ENCODE measurements around the gene CHD3. TPM values are rescaled to one million over a fixed set of nuclear protein-coding genes. Genes with fewer than 3 reads are reported as not detected.
A peak's percentile ranks its signal among the peaks of the same experiment; 100 is the strongest.

The CHD3 gene
- total RNA-seq, 4 donors from 2014 or later = 5.4 to 7.7 (median 6.0) TPM

- Histone ChIP-seq H3K4me3 (no peak overlapping the region), H3K9me3 (no peaks in the 10 kb centered on the region), H3K36me3 (peaks cover 0 to 67% of the 10 kb centered on the region in 2 donors), H3K27ac (no peak overlapping the region), H3K4me1 (peaks cover 13 to 18% of the 10 kb centered on the region in 2 donors), H3K27me3 (no peaks in the 10 kb centered on the region)
- TF ChIP-seq POLR2A (IDR thresholded peaks at IDR 0.05) = no peak
- no peak for TF ChIP-seq CTCF (IDR thresholded peaks at IDR 0.05 in 4 of 5, conservative IDR thresholded peaks at IDR 0.05 in 1 of 5)
- ATAC-seq = no peak
- in situ Hi-C loops (cut with MboI; ENCODE audit: low sequenced_read_pairs in 4 of 4) = no loop called here
- no peak for DNase-seq
- intact Hi-C loops (cut with DNase I; ENCODE audit: low total_unique reads) = loop anchor here (10.0 kb wide), 1 partner anchor 544 kb away; the partner anchor contains the start of gene EIF5A
These were observed 39.3 kb upstream of the CHD3 start for GRCh38 chr17:7849130-7849750.

GRCh38 chr17:7849751-7850504 is 38.7 kb upstream of the CHD3 start:
- no peaks in the 10 kb centered on the region for H3K9me3 ChIP-seq
- ATAC-seq (no peak), DNase-seq (no peak)
- no peak overlapping the region for H3K4me3 ChIP-seq
- H3K36me3 ChIP-seq = peaks cover 0 to 67% of the 10 kb centered on the region in 2 donors
- H3K27ac ChIP-seq = no peak overlapping the region
- H3K27me3 ChIP-seq = no peaks in the 10 kb centered on the region
- intact Hi-C loops (cut with DNase I; ENCODE audit: low total_unique reads) = loop anchor here (10.0 kb wide), 2 partner anchors 105 to 545 kb away; partner anchors contain the start of gene EIF5A
- in situ Hi-C loops (cut with MboI; ENCODE audit: low sequenced_read_pairs in 4 of 4) = loop anchor here in 2 of 4 donors (25.0 kb wide), 1 partner anchor 137 kb away; no protein-coding TSS in a partner anchor
- H3K4me1 ChIP-seq = peaks cover 12 to 17% of the 10 kb centered on the region in 2 donors
- TF ChIP-seq POLR2A (IDR thresholded peaks at IDR 0.05) = no peak
- no peak for TF ChIP-seq CTCF (IDR thresholded peaks at IDR 0.05 in 4 of 5, conservative IDR thresholded peaks at IDR 0.05 in 1 of 5)

- Histone ChIP-seq H3K27me3 (no peaks in the 10 kb centered on the region), H3K9me3 (no peaks in the 10 kb centered on the region), H3K4me1 (peaks cover 12 to 15% of the 10 kb centered on the region in 2 donors), H3K4me3 (no peak overlapping the region), H3K27ac (peak overlapping the region in 3 of 4 donors; percentile 12 to 50 (median 42)), H3K36me3 (peaks cover 0 to 64% of the 10 kb centered on the region in 2 donors)
- intact Hi-C loops (cut with DNase I; ENCODE audit: low total_unique reads) = loop anchor here (1.0 to 10.0 kb wide), 2 partner anchors 28 to 106 kb away; no protein-coding TSS in a partner anchor
- no peak for TF ChIP-seq POLR2A (IDR thresholded peaks at IDR 0.05)
- no peak for TF ChIP-seq CTCF (IDR thresholded peaks at IDR 0.05 in 4 of 5, conservative IDR thresholded peaks at IDR 0.05 in 1 of 5)
- in situ Hi-C loops (cut with MboI; ENCODE audit: low sequenced_read_pairs in 4 of 4) = loop anchor here in 2 of 4 donors (25.0 kb wide), 1 partner anchor 136 kb away; no protein-coding TSS in a partner anchor
- DNase-seq = peak in 1 of 2 donors; percentile 14
- ATAC-seq = no peak
These were observed 37.7 kb upstream of the CHD3 start for GRCh38 chr17:7850701-7851437.

- H3K9me3 ChIP-seq = no peaks in the 10 kb centered on the region
- H3K4me3 ChIP-seq = peak overlapping the region in 1 of 4 donors; percentile 7
- DNase-seq (peak; percentile 85 to 88), ATAC-seq (peak; percentile 72 to 81)
- TF ChIP-seq CTCF (IDR thresholded peaks at IDR 0.05 in 4 of 5, conservative IDR thresholded peaks at IDR 0.05 in 1 of 5) (peak; percentile 98 to 100 (median 99)), POLR2A (IDR thresholded peaks at IDR 0.05) (peak in 1 of 2 donors; percentile 23)
- H3K27ac ChIP-seq = peak overlapping the region; percentile 12 to 72 (median 54)
- no peaks in the 10 kb centered on the region for H3K27me3 ChIP-seq
- H3K4me1 ChIP-seq = peaks cover 19 to 20% of the 10 kb centered on the region in 2 donors
- intact Hi-C loops (cut with DNase I; ENCODE audit: low total_unique reads) = loop anchor here (1.0 to 10.0 kb wide), 2 partner anchors 28 to 107 kb away; no protein-coding TSS in a partner anchor
- H3K36me3 ChIP-seq = peaks cover 0 to 57% of the 10 kb centered on the region in 2 donors
- in situ Hi-C loops (cut with MboI; ENCODE audit: low sequenced_read_pairs in 4 of 4) = loop anchor here in 2 of 4 donors (25.0 kb wide), 1 partner anchor 136 kb away; no protein-coding TSS in a partner anchor
These were observed 36.9 kb upstream of the CHD3 start for GRCh38 chr17:7851438-7852261.
